ENCODE data around the gene REN. TPM values are rescaled to one million over a fixed set of nuclear protein-coding genes. Genes with fewer than 3 reads are reported as not detected.

REN gene
- total and polyA plus RNA-seq, 2 of the 8 experiments (the other 6 are each of a cell fraction or from before 2014, with no cell fraction given), result 0.05 TPM; not detected in 1

- no peak for TF ChIP-seq EZH2 (IDR thresholded peaks at IDR 0.05; ENCODE audit: low read depth, low read length, severe bottlenecking)
- no peak for TF ChIP-seq E2F6 (IDR thresholded peaks at IDR 0.05)
- no peak for TF ChIP-seq CREB1 (IDR thresholded peaks at IDR 0.05)
- no peak for TF ChIP-seq JUN (IDR thresholded peaks at IDR 0.05; ENCODE audit: low read depth, low read length)
- TF ChIP-seq TEAD4 (IDR thresholded peaks at IDR 0.05; ENCODE audit: low read depth, low read length), result no peak
Observed at GRCh38 chr1:204180133-204180532, 14.0 kb upstream of the REN start (continued).
